IMR-90 (cell line): ENCODE results near the gene SMIM29. TPM values are rescaled to one million over a fixed set of nuclear protein-coding genes. Genes with fewer than 3 reads are reported as not detected.

ENCODE experiments used
- ATAC-seq: fragments of 200-7000 bp; cut with Tn5 transposase; 2 replicates; pipeline ENCODE4 v1.9.1; 2020; ENCODE audit warnings: low read depth, mild to moderate bottlenecking, moderate library complexity
- BruUV-seq: library from RNA; stranded (reverse); fragments of 400-500 nt; replicated peaks from 2 replicates; lab custom pipeline; 2021; lab: Mats Ljungman, UMichigan
- CTCF ChIA-PET: fragments of 300-600 bp; formaldehyde crosslinking; extraction: SDS; loops from one replicate; lab custom pipeline; 2021; ENCODE audit warnings: antibody characterized with exemption; lab: Yijun Ruan, JAX
- POLR2A ChIA-PET: fragments of 300-600 bp; sonication (Branson Sonifier 250); formaldehyde crosslinking; loops from one replicate; lab custom pipeline; 2022; ENCODE audit warnings: antibody characterized with exemption; ENCODE audit not compliant: unreplicated experiment; lab: Charles Lee
- DNase-seq: peaks from one replicate; pipeline ENCODE4 v3.0.0; 2013
- H2AFZ ChIP-seq: replicated peaks from 2 replicates; pipeline ENCODE3; 2013; ENCODE audit warnings: low read length, mild to moderate bottlenecking; ENCODE audit not compliant: poor library complexity
- H2AK5ac ChIP-seq: 2 replicates; pipeline ENCODE4 v1.6.1; 2013; ENCODE audit warnings: low read depth, low read length, inconsistent platforms
- H2AK9ac ChIP-seq: replicated peaks from 2 replicates; pipeline ENCODE3; 2013; ENCODE audit warnings: mild to moderate bottlenecking, low read depth, low read length, moderate library complexity; ENCODE audit not compliant: poor library complexity
- H2BK120ac ChIP-seq: 2 replicates; pipeline ENCODE4 v1.6.1; 2013; ENCODE audit warnings: low read depth, low read length, inconsistent platforms
- H2BK15ac ChIP-seq: 3 replicates; pipeline ENCODE4 v1.6.1; 2013; ENCODE audit warnings: low read depth, low read length, inconsistent platforms
- H2BK20ac ChIP-seq: 2 replicates; pipeline ENCODE4 v1.6.1; 2013; ENCODE audit warnings: low read depth, mild to moderate bottlenecking, inconsistent platforms, low read length, moderate library complexity
- H2BK5ac ChIP-seq: 2 replicates; pipeline ENCODE4 v1.6.1; 2013; ENCODE audit warnings: mild to moderate bottlenecking, low read depth, low read length, inconsistent platforms; ENCODE audit not compliant: poor library complexity, severe bottlenecking
- H3K14ac ChIP-seq: replicated peaks from 2 replicates; pipeline ENCODE4 v1.6.1; 2013; ENCODE audit warnings: low read depth, low read length, inconsistent platforms
- H3K18ac ChIP-seq: 2 replicates; pipeline ENCODE4 v1.6.1; 2013; ENCODE audit warnings: low read depth, low read length, control low read depth
- H3K23ac ChIP-seq: 2 replicates; pipeline ENCODE4 v1.6.1; 2013; ENCODE audit warnings: low read depth, low read length, inconsistent platforms
- H3K27ac ChIP-seq: 2 replicates; pipeline ENCODE4 v1.5.1; 2013; ENCODE audit warnings: mild to moderate bottlenecking, control low read depth, low read length; ENCODE audit not compliant: insufficient read depth
- H3K27me3 ChIP-seq: 2 replicates; pipeline ENCODE4 v1.6.1; 2013; ENCODE audit warnings: low read length; ENCODE audit not compliant: control insufficient read depth, insufficient read depth
- H3K36me3 ChIP-seq: 2 replicates; pipeline ENCODE4 v1.6.1; 2013; ENCODE audit warnings: low read length, mixed read lengths; ENCODE audit not compliant: control insufficient read depth, insufficient read depth
- H3K4ac ChIP-seq: 2 replicates; pipeline ENCODE4 v1.6.1; 2013; ENCODE audit warnings: low read depth, low read length, inconsistent platforms
- H3K4me1 ChIP-seq: 2 replicates; pipeline ENCODE4 v1.6.1; 2013; ENCODE audit warnings: low read length, mixed read lengths; ENCODE audit not compliant: control insufficient read depth, insufficient read depth
- H3K4me2 ChIP-seq: 2 replicates; pipeline ENCODE4 v1.6.1; 2013; ENCODE audit warnings: low read depth, mild to moderate bottlenecking, control low read depth, low read length, moderate library complexity
- H3K4me3 ChIP-seq: 2 replicates; pipeline ENCODE4 v1.5.1; 2013; ENCODE audit warnings: low read depth, mild to moderate bottlenecking, control low read depth, low read length, moderate library complexity; ENCODE audit not compliant: insufficient read depth
- H3K56ac ChIP-seq: 2 replicates; pipeline ENCODE4 v1.6.1; 2013; ENCODE audit warnings: low read length, inconsistent platforms; ENCODE audit not compliant: insufficient read depth; ENCODE audit errors: extremely low read depth
- H3K79me1 ChIP-seq, 2 experiments: 2 replicates each; pipeline ENCODE4 v1.6.1; 2013; ENCODE audit warnings: low read length in 2 of 2, inconsistent platforms in 1 of 2, low read depth in 1 of 2
- H3K9ac ChIP-seq: 2 replicates; pipeline ENCODE4 v1.6.1; 2013; ENCODE audit warnings: low read depth, low read length, control low read depth
- H3K9me1 ChIP-seq: 2 replicates; pipeline ENCODE4 v1.6.1; 2013; ENCODE audit warnings: low read length, inconsistent platforms; ENCODE audit not compliant: insufficient read depth
- H3K9me3 ChIP-seq: 2 replicates; pipeline ENCODE4 v1.6.1; 2013; ENCODE audit warnings: low read length; ENCODE audit not compliant: control insufficient read depth, insufficient read depth
- H4K20me1 ChIP-seq: 2 replicates; pipeline ENCODE4 v1.6.1; 2013; ENCODE audit warnings: low read length, inconsistent platforms; ENCODE audit not compliant: insufficient read depth
- H4K5ac ChIP-seq: 2 replicates; pipeline ENCODE4 v1.6.1; 2013; ENCODE audit warnings: mild to moderate bottlenecking, low read depth, low read length, control low read depth
- H4K8ac ChIP-seq, 2 experiments: 2 replicates each; pipeline ENCODE4 v1.6.1; 2013; ENCODE audit warnings: low read depth in 2 of 2, low read length in 2 of 2, control low read depth in 1 of 2, inconsistent platforms in 1 of 2
- H4K91ac ChIP-seq: 2 replicates; pipeline ENCODE4 v1.6.1; 2013; ENCODE audit warnings: low read depth, low read length, inconsistent platforms; ENCODE audit not compliant: insufficient read depth
- CEBPB ChIP-seq: IDR thresholded peaks from 2 replicates; pipeline ENCODE4 v1.6.1; 2012; ENCODE audit warnings: low read depth, low read length, improper control_type of control experiment
- CHD1 ChIP-seq: IDR thresholded peaks from 2 replicates; pipeline ENCODE4 v1.6.1; 2012; ENCODE audit warnings: low read depth, low read length, improper control_type of control experiment
- CTCF ChIP-seq: conservative IDR thresholded peaks from 2 replicates; pipeline ENCODE4 v1.5.1; 2012; ENCODE audit warnings: mild to moderate bottlenecking, low read depth, low read length, improper control_type of control experiment
- FOS ChIP-seq: fragments of 150-350 bp; IDR thresholded peaks from 2 replicates; pipeline ENCODE4 v1.6.1; 2016; ENCODE audit warnings: low read depth, low read length
- RCOR1 ChIP-seq: IDR thresholded peaks from 2 replicates; pipeline ENCODE4 v1.6.1; 2012; ENCODE audit warnings: mild to moderate bottlenecking, low read length, improper control_type of control experiment; ENCODE audit not compliant: insufficient replicate concordance
- SMC3 ChIP-seq: fragments of 150-350 bp; IDR thresholded peaks from 2 replicates; pipeline ENCODE4 v1.6.1; 2016; ENCODE audit warnings: low read depth, mild to moderate bottlenecking, antibody characterized with exemption, low read length, moderate library complexity
- WGBS, 2 experiments: methylation state at CpG; one replicate each; pipeline versions ENCODE4 v1.1.5 to v1.1.7; 2013; ENCODE audit warnings: missing lambda C conversion rate in 2 of 2; ENCODE audit not compliant: insufficient read length in 1 of 2; ENCODE audit errors: extremely low coverage in 2 of 2; 5-methylcytosine and 5-hydroxymethylcytosine counted together
- dilution Hi-C: fragments of 300-500 bp; cut with HindIII; formaldehyde crosslinking; loops from one replicate; pipeline ENCODE4 v1.14.3; 2018; ENCODE audit warnings: low sequenced_read_pairs; ENCODE audit not compliant: unreplicated experiment
- in situ Hi-C: fragments of 300-500 bp; cut with MboI; formaldehyde crosslinking; loops from 3 replicates; pipeline ENCODE4 v1.14.3; 2019; ENCODE audit warnings: low sequenced_read_pairs, inconsistent platforms, mixed read lengths
- intact Hi-C: fragments of 100-400 bp; cut with micrococcal nuclease; formaldehyde crosslinking; loops from 2 replicates; pipeline ENCODE4 v1.10.0; 2022
- polyA plus RNA-seq, 3 experiments: library from polyadenylated mRNA; depleted of rRNA; stranded (reverse); fragments of >200 nt; gene quantifications; 2 replicates each; pipeline ENCODE4 v1.2.3, GENCODE V29; 2012; ENCODE audit warnings: low replicate concordance in 1 of 3
- total RNA-seq: library from RNA; depleted of rRNA; stranded (reverse); fragments of >200 nt; gene quantifications from 2 replicates; pipeline ENCODE4 v1.2.3, GENCODE V29; 2012

Gene SMIM29
- total and polyA plus RNA-seq, 2 of the 4 experiments (the other 2 are of a cell fraction) = 8.4 to 28.9 TPM

- intact Hi-C loops (no loop called here), in situ Hi-C loops (no loop called here), dilution Hi-C loops (no loop called here)
- no peak overlapping the region for H2BK120ac ChIP-seq
- no peak overlapping the region for H3K9ac ChIP-seq
- H2BK15ac ChIP-seq = no peak overlapping the region
- H2AFZ ChIP-seq = no peak overlapping the region
- no peaks in the 10 kb centered on the region for H3K27me3 ChIP-seq
- H2AK5ac ChIP-seq = no peak overlapping the region
- H3K9me3 ChIP-seq = no peaks in the 10 kb centered on the region
- H3K9me1 ChIP-seq = peaks cover 11% of the 10 kb centered on the region; the same call in 1 of the 2 replicates
- no peak overlapping the region for H3K23ac ChIP-seq
- no peak overlapping the region for H3K56ac ChIP-seq
- no peak overlapping the region for H4K8ac ChIP-seq
- no peak overlapping the region for H4K91ac ChIP-seq
- H2AK9ac ChIP-seq = no peak overlapping the region
- H3K27ac ChIP-seq = no peak overlapping the region
- BruUV-seq = no TSS peak
- DNase-seq = peak; percentile 26
- H2BK20ac ChIP-seq = no peak overlapping the region
- no peak overlapping the region for H2BK5ac ChIP-seq
- H3K4me3 ChIP-seq = no peak overlapping the region
- H4K5ac ChIP-seq = no peak overlapping the region
- no peak overlapping the region for H3K4ac ChIP-seq
- H3K18ac ChIP-seq = no peak overlapping the region
- TF ChIP-seq CTCF (no peak), CHD1 (no peak), SMC3 (no peak), RCOR1 (no peak), FOS (no peak), CEBPB (no peak)
- no peak overlapping the region for H3K4me2 ChIP-seq
- WGBS, 2 experiments = no CpG with 5 or more reads among the region's 3 CpGs
- 0 out of 2 replicates have a peak, but pooled peaks cover 1% of the 10 kb centered on the region for H3K36me3 ChIP-seq
- H4K20me1 ChIP-seq = no peaks in the 10 kb centered on the region; the same call in 1 of the 2 replicates
- no peak overlapping the region for H3K14ac ChIP-seq
- ATAC-seq = no peak; the same call in 1 of the 2 replicates
- CTCF ChIA-PET = interaction anchor here (0.5 kb wide), 1 partner anchor 122 kb away, joined by 3 read pairs; no protein-coding TSS in a partner anchor
- POLR2A ChIA-PET = no interaction called here
- 0 out of 2 replicates have a peak, but pooled peaks cover 2% of the 10 kb centered on the region for H3K4me1 ChIP-seq
- no peaks in the 10 kb centered on the region for H3K79me1 ChIP-seq
Observed at GRCh38 chr6:34273242-34273805, 24.5 kb upstream of the SMIM29 start.
